Measurements from ENCODE around the gene SZRD1.

GRCh38 chr1:16340673-16341072 is 26.4 kb upstream of the SZRD1 start:
- no peak for TF ChIP-seq ZNF274 (IDR thresholded peaks at IDR 0.05; ENCODE audit: low read depth, low read length)
- no peak for TF ChIP-seq YY1 (IDR thresholded peaks at IDR 0.05; ENCODE audit: insufficient read depth, insufficient read length)

All from NT2/D1 (cell line).